HepG2 (cell line): Measurements from ENCODE around the gene STPG4. TPM values are rescaled to one million over a fixed set of nuclear protein-coding genes. Genes with fewer than 3 reads are reported as not detected.

Experiments used
- AGO2 ChIP-seq: fragments of 200-400 bp; formaldehyde crosslinking; optimal IDR thresholded peaks from 2 replicates; pipeline ENCODE3; 2017; ENCODE audit warnings: mild to moderate bottlenecking, low read depth, low read length, moderate library complexity
- ARNT ChIP-seq: fragments of 450-650 bp; IDR thresholded peaks from 2 replicates; pipeline ENCODE4 v1.6.1; 2017
- ATF6 ChIP-seq: sonication (generic); formaldehyde crosslinking; conservative IDR thresholded peaks from 2 replicates; pipeline ENCODE4 v1.4.0; 2020; ENCODE audit warnings: missing genetic modification reagents
- BATF2 ChIP-seq: sonication (generic); formaldehyde crosslinking; IDR thresholded peaks from 2 replicates; pipeline ENCODE4 v1.8.0; 2022; ENCODE audit warnings: mild to moderate bottlenecking, missing genetic modification reagents, moderate library complexity
- CREB3 ChIP-seq: sonication (generic); formaldehyde crosslinking; IDR thresholded peaks from 2 replicates; pipeline ENCODE4 v1.5.0; 2020; ENCODE audit warnings: missing genetic modification reagents
- DR1 ChIP-seq: sonication (generic); formaldehyde crosslinking; IDR thresholded peaks from 2 replicates; pipeline ENCODE4 v1.8.0; 2021; ENCODE audit warnings: mild to moderate bottlenecking, missing genetic modification reagents, inconsistent platforms
- GTF2F1 ChIP-seq: fragments of 150-350 bp; IDR thresholded peaks from 2 replicates; pipeline ENCODE4 v1.6.1; 2014; ENCODE audit warnings: low read length
- HDAC2 ChIP-seq: sonication (generic); formaldehyde crosslinking; IDR thresholded peaks from 2 replicates; pipeline ENCODE4 v1.4.0; 2020; ENCODE audit warnings: missing genetic modification reagents
- MAF1 ChIP-seq: sonication (generic); formaldehyde crosslinking; IDR thresholded peaks from 2 replicates; pipeline ENCODE4 v1.5.0; 2020; ENCODE audit warnings: missing genetic modification reagents, borderline replicate concordance
- PHF21A ChIP-seq: sonication (generic); formaldehyde crosslinking; IDR thresholded peaks from 2 replicates; pipeline ENCODE4 v1.5.0; 2020; ENCODE audit warnings: mild to moderate bottlenecking, missing genetic modification reagents
- PHF5A ChIP-seq: IDR thresholded peaks from one replicate; pipeline ENCODE4 v1.6.1; 2018; ENCODE audit warnings: low read depth, missing genetic modification reagents; ENCODE audit not compliant: unreplicated experiment
- SIX4 ChIP-seq: sonication (generic); formaldehyde crosslinking; IDR thresholded peaks from 2 replicates; pipeline ENCODE4 v1.4.0; 2020; ENCODE audit warnings: missing genetic modification reagents
- SP140L ChIP-seq: sonication (generic); formaldehyde crosslinking; IDR thresholded peaks from 2 replicates; pipeline ENCODE4 v1.4.0; 2020; ENCODE audit warnings: missing genetic modification reagents, borderline replicate concordance
- TBX2 ChIP-seq: sonication (generic); formaldehyde crosslinking; IDR thresholded peaks from 2 replicates; pipeline ENCODE4 v1.5.0; 2020; ENCODE audit warnings: missing genetic modification reagents, mild to moderate bottlenecking, borderline replicate concordance
- ZNF234 ChIP-seq: sonication (generic); formaldehyde crosslinking; conservative IDR thresholded peaks from 2 replicates; pipeline ENCODE4 v1.5.1; 2020; ENCODE audit warnings: mild to moderate bottlenecking, missing genetic modification reagents
- ZNF446 ChIP-seq: sonication (generic); formaldehyde crosslinking; IDR thresholded peaks from 2 replicates; pipeline ENCODE4 v1.5.0; 2020; ENCODE audit warnings: mild to moderate bottlenecking, missing genetic modification reagents
- ZNF570 ChIP-seq: sonication (generic); formaldehyde crosslinking; IDR thresholded peaks from 2 replicates; pipeline ENCODE4 v1.4.0; 2020; ENCODE audit warnings: mild to moderate bottlenecking, missing genetic modification reagents, borderline replicate concordance
- ZNF83 ChIP-seq: sonication (generic); formaldehyde crosslinking; IDR thresholded peaks from 2 replicates; pipeline ENCODE4 v1.4.0; 2020; ENCODE audit warnings: missing genetic modification reagents, mild to moderate bottlenecking, borderline replicate concordance
- ZSCAN22 ChIP-seq: sonication (generic); formaldehyde crosslinking; IDR thresholded peaks from 2 replicates; pipeline ENCODE4 v1.4.0; 2020; ENCODE audit warnings: mild to moderate bottlenecking, missing genetic modification reagents
- ZXDC ChIP-seq: sonication (generic); formaldehyde crosslinking; IDR thresholded peaks from 2 replicates; pipeline ENCODE4 v1.5.0; 2020; ENCODE audit warnings: mild to moderate bottlenecking, missing genetic modification reagents
- polyA plus RNA-seq, 8 experiments: library from polyadenylated mRNA; depleted of rRNA in 3 of 8; stranded (reverse) in 7 of 8; unstranded in 1 of 8; fragments of >200 nt; fragmentation: Illumina TruSeq in 4 of 8; extraction: Trizol in 4 of 8; gene quantifications; 2 replicates each; pipeline versions ENCODE4 v1.2.1 to v1.2.3, GENCODE V29; 2011 to 2016; ENCODE audit warnings: low read depth in 4 of 8, missing spikeins in 1 of 8, mixed read lengths in 1 of 8; ENCODE audit not compliant: insufficient read depth in 1 of 8
- total RNA-seq, 5 experiments: library from RNA; depleted of rRNA; stranded (reverse); fragments of >200 nt; fragmentation: Illumina TruSeq; extraction: Trizol; gene quantifications; 2 replicates each; pipeline ENCODE4 v1.2.3, GENCODE V29; 2016; ENCODE audit warnings: low read depth in 1 of 5
- TF ChIP-seq, protein P1 (sequence below): sonication (generic); formaldehyde crosslinking; conservative IDR thresholded peaks from 2 replicates; pipeline ENCODE4 v1.4.0; 2020; ENCODE audit warnings: missing genetic modification reagents
- TF ChIP-seq, protein P2 (sequence below): sonication (generic); formaldehyde crosslinking; IDR thresholded peaks from 2 replicates; pipeline ENCODE4 v1.5.0; 2020; ENCODE audit warnings: mild to moderate bottlenecking, low read depth, missing genetic modification reagents, borderline replicate concordance

Gene STPG4
- total and polyA plus RNA-seq, 2 of the 13 experiments (the other 11 are each of a cell fraction or from before 2014, with no cell fraction given): 0.11 to 0.15 TPM

DNA sequence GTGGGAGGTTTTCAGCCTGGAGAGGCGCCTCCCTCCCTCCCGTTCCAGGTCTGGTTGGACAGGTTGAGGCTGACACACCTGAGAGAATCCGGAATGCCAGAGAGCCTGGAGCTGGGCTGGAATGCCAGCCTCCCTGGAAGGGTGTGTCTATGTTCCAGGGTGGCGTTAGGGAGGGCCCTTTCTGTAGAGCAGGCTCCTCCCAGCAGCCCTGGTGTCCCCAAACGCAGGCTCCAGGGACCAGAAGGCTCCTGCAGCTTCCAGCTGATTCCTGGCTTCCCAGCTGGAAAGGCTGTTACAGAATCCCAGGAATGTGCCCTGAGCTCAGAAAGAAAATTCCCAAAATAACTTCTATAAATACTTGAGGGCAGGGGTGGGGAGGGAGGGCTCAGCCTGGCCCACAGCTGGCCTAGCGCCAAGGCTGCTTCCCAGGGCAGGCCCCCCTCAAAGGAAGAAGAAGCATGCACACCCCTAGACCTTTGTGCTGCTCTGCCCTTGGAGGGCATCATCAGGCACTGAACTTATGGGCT, 85.4 kb downstream of the STPG4 start (continued):
- TF ChIP-seq DR1 (CRISPR knock-in tag): no peak
- no peak for TF ChIP-seq SIX4 (CRISPR knock-in tag)
- peak; percentile 25 for TF ChIP-seq PHF5A
- TF ChIP-seq ZXDC (CRISPR knock-in tag): no peak
- TF ChIP-seq, protein P1, sequence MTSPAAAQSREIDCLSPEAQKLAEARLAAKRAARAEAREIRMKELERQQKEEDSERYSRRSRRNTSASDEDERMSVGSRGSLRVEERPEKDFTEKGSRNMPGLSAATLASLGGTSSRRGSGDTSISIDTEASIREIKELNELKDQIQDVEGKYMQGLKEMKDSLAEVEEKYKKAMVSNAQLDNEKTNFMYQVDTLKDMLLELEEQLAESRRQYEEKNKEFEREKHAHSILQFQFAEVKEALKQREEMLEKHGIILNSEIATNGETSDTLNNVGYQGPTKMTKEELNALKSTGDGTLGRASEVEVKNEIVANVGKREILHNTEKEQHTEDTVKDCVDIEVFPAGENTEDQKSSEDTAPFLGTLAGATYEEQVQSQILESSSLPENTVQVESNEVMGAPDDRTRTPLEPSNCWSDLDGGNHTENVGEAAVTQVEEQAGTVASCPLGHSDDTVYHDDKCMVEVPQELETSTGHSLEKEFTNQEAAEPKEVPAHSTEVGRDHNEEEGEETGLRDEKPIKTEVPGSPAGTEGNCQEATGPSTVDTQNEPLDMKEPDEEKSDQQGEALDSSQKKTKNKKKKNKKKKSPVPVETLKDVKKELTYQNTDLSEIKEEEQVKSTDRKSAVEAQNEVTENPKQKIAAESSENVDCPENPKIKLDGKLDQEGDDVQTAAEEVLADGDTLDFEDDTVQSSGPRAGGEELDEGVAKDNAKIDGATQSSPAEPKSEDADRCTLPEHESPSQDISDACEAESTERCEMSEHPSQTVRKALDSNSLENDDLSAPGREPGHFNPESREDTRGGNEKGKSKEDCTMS (CRISPR knock-in tag): no peak
- no peak for TF ChIP-seq ZSCAN22 (CRISPR knock-in tag)
- no peak for TF ChIP-seq MAF1 (CRISPR knock-in tag)
- peak; percentile 70; the same call in 1 of the 2 replicates for TF ChIP-seq PHF21A
- TF ChIP-seq ZNF234 (CRISPR knock-in tag): no peak
- no peak for TF ChIP-seq GTF2F1
- TF ChIP-seq ZNF570 (CRISPR knock-in tag): no peak
- TF ChIP-seq ATF6 (CRISPR knock-in tag): no peak
- TF ChIP-seq BATF2 (CRISPR knock-in tag): no peak
- TF ChIP-seq TBX2 (CRISPR knock-in tag): no peak
- no peak for TF ChIP-seq ZNF83 (CRISPR knock-in tag)
- no peak for TF ChIP-seq HDAC2 (CRISPR knock-in tag)
- TF ChIP-seq CREB3 (CRISPR knock-in tag): no peak
- no peak for TF ChIP-seq ARNT
- TF ChIP-seq AGO2: no peak
- no peak for TF ChIP-seq SP140L (CRISPR knock-in tag)
- TF ChIP-seq, protein P2, sequence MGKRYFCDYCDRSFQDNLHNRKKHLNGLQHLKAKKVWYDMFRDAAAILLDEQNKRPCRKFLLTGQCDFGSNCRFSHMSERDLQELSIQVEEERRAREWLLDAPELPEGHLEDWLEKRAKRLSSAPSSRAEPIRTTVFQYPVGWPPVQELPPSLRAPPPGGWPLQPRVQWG (CRISPR knock-in tag): no peak
- TF ChIP-seq ZNF446: no peak
